NB4 (cell line): ENCODE measurements around the gene ANO9.

Experiments used
- DNase-seq: peaks from one replicate; pipeline ENCODE4 v3.0.0; 2010; ENCODE audit warnings: low read depth
- H3K4me3 ChIP-seq: one replicate; pipeline ENCODE4 v1.5.1; 2011; ENCODE audit warnings: mild to moderate bottlenecking, low read depth, low read length, moderate library complexity
- CTCF ChIP-seq: IDR thresholded peaks from one replicate; pipeline ENCODE4 v1.5.1; 2012; ENCODE audit warnings: low read depth, low read length
- MAX ChIP-seq: IDR thresholded peaks from 2 replicates; pipeline ENCODE4 v1.6.1; 2011; ENCODE audit warnings: low read depth, low read length
- MYC ChIP-seq: IDR thresholded peaks from 2 replicates; pipeline ENCODE4 v1.6.1; 2011; ENCODE audit warnings: low read depth, low read length
- POLR2A ChIP-seq: IDR thresholded peaks from 2 replicates; pipeline ENCODE4 v1.6.1; 2011; ENCODE audit warnings: mild to moderate bottlenecking; ENCODE audit not compliant: insufficient read length; ENCODE audit errors: extremely low read depth

The ANO9 gene

GRCh38 chr11:489610-490185 is 47.9 kb upstream of the ANO9 start:
- no peak for DNase-seq
- H3K4me3 ChIP-seq: no peak overlapping the region
- TF ChIP-seq MAX: no peak
- no peak for TF ChIP-seq CTCF
- no peak for TF ChIP-seq MYC
- TF ChIP-seq POLR2A: no peak

GRCh38 chr11:488992-489391 is 47.2 kb upstream of the ANO9 start:
- no peak overlapping the region for H3K4me3 ChIP-seq
- TF ChIP-seq CTCF (no peak), MYC (no peak)
- DNase-seq: no peak

GRCh38 chr11:488579-488978 is 46.8 kb upstream of the ANO9 start:
- H3K4me3 ChIP-seq: no peak overlapping the region
- TF ChIP-seq CTCF: no peak
- TF ChIP-seq POLR2A: no peak
- TF ChIP-seq MYC: no peak
- TF ChIP-seq MAX: no peak
- DNase-seq: no peak

- TF ChIP-seq MYC (no peak), CTCF (no peak), POLR2A (no peak), MAX (no peak)
- no peak overlapping the region for H3K4me3 ChIP-seq
- DNase-seq: no peak
Measured at GRCh38 chr11:488062-488461, 46.3 kb upstream of the ANO9 start.

- no peak for DNase-seq
- no peak overlapping the region for H3K4me3 ChIP-seq
- TF ChIP-seq CTCF (no peak), POLR2A (no peak), MAX (no peak), MYC (no peak)
Measured at GRCh38 chr11:487571-488021, 45.8 kb upstream of the ANO9 start.

DNA sequence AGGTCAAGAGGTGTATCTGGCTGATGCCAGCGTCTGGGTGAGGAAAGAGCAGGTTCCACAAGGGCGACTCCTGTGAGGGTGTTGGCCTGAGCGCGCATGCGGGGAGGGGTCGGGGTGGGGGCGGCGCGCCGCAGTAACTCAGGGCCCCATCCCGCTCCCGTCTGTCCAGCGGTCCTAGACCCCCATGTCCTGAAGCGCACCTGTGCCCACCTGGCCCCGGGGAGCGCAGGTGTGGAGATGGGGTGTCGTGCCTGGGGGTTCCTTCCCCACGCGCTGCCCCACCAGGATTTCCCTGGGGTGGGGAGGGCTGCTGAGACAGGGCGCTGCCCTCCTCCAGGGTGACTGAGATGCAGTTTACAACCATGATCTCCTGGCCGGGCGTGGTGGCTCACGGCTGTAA is 44.4 kb upstream of the ANO9 start:
- DNase-seq: no peak
- TF ChIP-seq MYC: no peak
- no peak for TF ChIP-seq POLR2A
- no peak for TF ChIP-seq MAX
- TF ChIP-seq CTCF: no peak
- H3K4me3 ChIP-seq: no peak overlapping the region
